Stimulated activated CD4-positive, alpha-beta T cell treated with anti-CD3 and anti-CD28 coated beads, Interleukin-2, amount 100 ng/mL, for 4 hours (primary cell): ENCODE data around the gene MAB21L3.
"Not testable (repeated sequence)": the region's sequence is repeated elsewhere in the genome, so short reads cannot be mapped to it uniquely, and the experiment has no call there.

Experiments
- DNase-seq: peaks from one replicate; pipeline ENCODE4 v3.0.0-alpha.2; 2020; ENCODE audit warnings: low read depth

The MAB21L3 gene

GRCh38 chr1:116138277-116138792, 27.1 kb downstream of the MAB21L3 start:
- DNase-seq = no peak

- no peak for DNase-seq
Observed at GRCh38 chr1:116139592-116140134, 28.5 kb downstream of the MAB21L3 start.

GRCh38 chr1:116144151-116144550, 33.0 kb downstream of the MAB21L3 start:
- DNase-seq = no peak

GRCh38 chr1:116146447-116147113, 35.4 kb downstream of the MAB21L3 start:
- DNase-seq = not testable (repeated sequence)

GRCh38 chr1:116147114-116147510, 35.9 kb downstream of the MAB21L3 start:
- DNase-seq = no peak

GRCh38 chr1:116147972-116148371, 36.8 kb downstream of the MAB21L3 start:
- DNase-seq = no peak

- no peak for DNase-seq
Observed at GRCh38 chr1:116148967-116149366, 37.8 kb downstream of the MAB21L3 start.

- DNase-seq = no peak
Observed at GRCh38 chr1:116150368-116150767, 39.2 kb downstream of the MAB21L3 start.

- DNase-seq = peak; percentile 72
Observed at GRCh38 chr1:116151739-116152576, 40.8 kb downstream of the MAB21L3 start.

GRCh38 chr1:116152577-116152943, 41.4 kb downstream of the MAB21L3 start:
- DNase-seq = no peak

GRCh38 chr1:116152950-116153691, 41.9 kb downstream of the MAB21L3 start:
- DNase-seq = no peak

GRCh38 chr1:116153692-116154031, 42.5 kb downstream of the MAB21L3 start:
- no peak for DNase-seq

- DNase-seq = no peak
Observed at GRCh38 chr1:116154536-116154935, 43.3 kb downstream of the MAB21L3 start.

- DNase-seq = no peak
Observed at GRCh38 chr1:116157096-116157495, 45.9 kb downstream of the MAB21L3 start.

- no peak for DNase-seq
Observed at GRCh38 chr1:116159177-116159576, 48.0 kb downstream of the MAB21L3 start.

GRCh38 chr1:116159611-116160010, 48.4 kb downstream of the MAB21L3 start:
- DNase-seq = no peak

- no peak for DNase-seq
Observed at GRCh38 chr1:116161390-116161789, 50.2 kb downstream of the MAB21L3 start.

GRCh38 chr1:116161877-116162390, 50.7 kb downstream of the MAB21L3 start:
- no peak for DNase-seq

GRCh38 chr1:116163533-116163932, 52.3 kb downstream of the MAB21L3 start:
- DNase-seq = no peak

- no peak for DNase-seq
Observed at GRCh38 chr1:116164150-116164549, 53.0 kb downstream of the MAB21L3 start.

- no peak for DNase-seq
Observed at GRCh38 chr1:116164604-116165368, 53.6 kb downstream of the MAB21L3 start.
